Inflammatory macrophage treated with lipopolysaccharide for 1 hour (primary cell): ENCODE measurements around the gene SUPT4H1.

Experiments
- DNase-seq, 2 donors: peaks; one replicate each; pipeline ENCODE4 v3.0.0-alpha.2; 2020 to 2022

The SUPT4H1 gene

DNA sequence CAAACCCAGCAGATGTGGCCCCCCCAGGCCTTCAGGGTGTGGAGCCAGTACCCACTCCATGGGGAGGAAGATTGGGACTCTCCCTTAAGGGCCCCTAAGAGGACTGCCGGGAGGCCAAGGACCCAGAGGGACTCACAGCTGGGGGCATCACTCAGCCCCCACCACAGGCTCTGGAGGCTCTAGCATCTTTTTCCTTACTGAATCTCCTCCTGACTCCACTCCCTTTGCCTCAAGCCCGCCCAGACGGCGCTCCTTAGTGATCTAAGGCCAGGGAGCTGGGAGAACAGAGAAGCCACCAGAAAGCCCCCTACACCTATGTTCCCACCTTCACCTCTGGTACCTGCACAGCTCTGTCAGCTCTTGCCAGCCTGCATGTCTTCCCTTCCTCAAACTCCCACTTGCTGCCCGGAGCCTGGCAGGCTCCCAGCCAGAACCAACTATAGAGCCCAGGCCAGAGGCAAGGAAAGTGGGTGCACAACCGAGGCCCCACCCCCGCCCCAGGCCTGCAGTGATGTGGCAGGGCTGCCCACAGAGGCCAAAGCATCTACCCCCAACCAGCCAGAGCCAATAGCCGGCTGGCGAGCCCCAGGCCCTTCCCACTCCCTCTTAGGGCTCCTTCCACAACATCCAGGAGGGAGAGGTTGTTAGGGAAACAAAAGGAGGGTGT is 48.9 kb downstream of the SUPT4H1 start:
- no peak for DNase-seq

DNA sequence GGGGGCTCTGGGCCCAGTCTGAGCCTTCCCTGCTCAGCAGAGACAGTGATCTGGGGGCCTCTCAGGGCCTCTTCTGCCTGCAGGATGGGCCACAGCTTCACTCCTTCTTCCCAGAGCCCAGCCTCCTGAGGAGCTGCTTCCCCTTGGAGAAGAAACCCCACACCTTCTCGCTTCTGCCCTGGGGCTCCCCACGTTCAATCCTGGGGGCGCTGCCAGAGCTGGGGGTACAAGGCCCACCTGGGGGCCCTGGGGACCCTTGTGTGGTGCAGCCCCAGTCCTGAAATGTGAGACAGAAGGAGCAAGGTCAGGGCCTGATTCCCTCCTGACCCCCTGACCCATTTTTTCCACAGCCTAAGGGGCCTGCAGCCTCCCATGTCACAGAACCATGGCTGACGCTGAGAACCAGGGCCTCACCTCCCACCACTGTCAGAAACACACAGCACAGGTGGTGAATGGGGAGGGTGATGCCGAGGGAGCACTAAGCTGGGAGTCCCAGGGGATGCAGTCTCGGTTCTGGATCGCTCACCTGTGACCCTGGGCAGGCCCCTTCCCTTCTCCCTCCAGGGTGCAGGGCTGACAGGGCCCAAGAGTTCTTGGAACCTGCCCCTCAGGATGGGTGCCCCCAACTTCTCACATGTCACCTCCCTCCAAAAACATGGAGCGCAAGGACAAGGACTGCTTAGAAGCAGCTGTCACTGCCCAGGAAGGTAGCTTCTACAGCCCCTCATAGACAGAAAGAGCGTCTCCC is 49.7 kb downstream of the SUPT4H1 start:
- no peak for DNase-seq

DNA sequence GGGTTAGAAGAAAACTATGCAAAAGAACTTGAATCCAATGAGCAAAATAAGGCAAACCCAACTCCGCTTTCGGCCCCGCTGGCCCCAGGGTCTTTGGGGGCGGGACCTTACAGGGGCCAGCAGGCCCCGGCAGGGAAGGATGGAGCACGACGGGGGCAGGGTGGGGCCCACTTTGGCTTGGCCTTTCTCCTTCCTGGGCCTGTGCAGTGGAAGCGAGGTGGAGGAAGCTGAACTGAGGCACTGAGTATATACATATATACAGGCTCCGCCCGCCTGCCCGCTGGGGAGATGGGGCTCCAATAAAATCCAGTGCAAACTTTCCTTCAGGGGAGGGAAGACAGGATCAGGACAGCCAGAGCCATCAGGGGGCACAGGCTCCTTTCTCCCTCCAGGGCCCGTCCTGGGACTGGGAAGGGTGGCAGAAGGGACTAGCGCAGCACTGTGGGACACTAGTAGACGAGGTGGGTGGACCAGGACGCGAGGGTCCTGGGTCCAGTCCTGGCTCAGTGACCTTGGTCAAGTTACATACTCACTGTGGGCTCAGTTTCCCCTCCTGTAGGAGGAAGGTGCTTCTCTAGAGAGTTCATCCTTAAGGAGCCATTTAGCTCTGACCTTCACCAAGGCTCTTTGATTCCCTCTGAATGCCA is 50.4 kb downstream of the SUPT4H1 start:
- DNase-seq: no peak

DNA sequence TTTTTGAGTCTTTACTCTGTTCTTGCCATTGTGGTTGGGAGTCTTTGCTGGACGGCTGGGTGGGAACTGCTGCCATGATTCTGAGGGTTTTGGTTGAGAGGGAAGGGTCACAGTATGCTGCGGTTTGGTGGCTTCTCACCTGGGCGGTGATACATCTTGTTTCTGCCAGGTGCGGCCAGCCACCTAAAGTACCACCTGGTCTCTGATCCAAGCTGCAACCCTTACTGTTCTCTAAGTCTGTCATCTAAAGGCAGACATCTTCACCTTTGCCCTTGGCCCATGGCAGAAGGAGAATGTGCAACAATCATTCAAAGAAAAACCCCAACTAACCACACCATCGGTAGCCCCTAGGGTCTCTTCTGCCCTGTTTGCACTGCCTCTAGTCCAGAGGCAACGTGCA is 51.7 kb downstream of the SUPT4H1 start:
- no peak for DNase-seq
